Heart right ventricle (tissue), 16 donors: ENCODE results near the gene BRS3. TPM values are rescaled to one million over a fixed set of nuclear protein-coding genes. Genes with fewer than 3 reads are reported as not detected.

ENCODE experiments used
- ATAC-seq, 8 donors: fragments of 200-7000 bp; cut with Tn5 transposase; one replicate each; pipeline ENCODE4 v1.9.1; 2020; ENCODE audit warnings: mild to moderate bottlenecking in 8 of 8, moderate library complexity in 8 of 8, moderate number of reproducible peaks in 1 of 8
- DNase-seq, 2 donors: peaks; one replicate each; pipeline ENCODE4 v3.0.0-alpha.2; 2020
- H3K27ac ChIP-seq, 10 donors: fragments of 200-600 bp; sonication (generic) in 2 of 10; one replicate each; pipeline versions ENCODE4 v1.5.0 to v1.8.0; 2020 to 2022; ENCODE audit warnings: mild to moderate bottlenecking in 3 of 10
- H3K27me3 ChIP-seq, 7 donors: fragments of 200-600 bp; one replicate each; pipeline ENCODE4 v1.8.0; 2021 to 2022; ENCODE audit warnings: mild to moderate bottlenecking in 2 of 7
- H3K36me3 ChIP-seq, 9 donors: fragments of 200-600 bp; sonication (generic) in 1 of 9; one replicate each; pipeline versions ENCODE4 v1.5.0 to v1.8.0; 2020 to 2022; ENCODE audit warnings: mild to moderate bottlenecking in 2 of 9
- H3K4me1 ChIP-seq, 9 donors: fragments of 200-600 bp; sonication (generic) in 1 of 9; one replicate each; pipeline versions ENCODE4 v1.5.0 to v1.8.0; 2020 to 2022; ENCODE audit warnings: mild to moderate bottlenecking in 4 of 9
- H3K4me3 ChIP-seq, 10 donors: fragments of 200-600 bp; sonication (generic) in 2 of 10; one replicate each; pipeline versions ENCODE4 v1.5.0 to v1.8.0; 2020 to 2022; ENCODE audit warnings: mild to moderate bottlenecking in 7 of 10, moderate library complexity in 2 of 10
- H3K9me3 ChIP-seq, 11 donors: fragments of 200-600 bp in 10 of 11; sonication (generic) in 2 of 11; one replicate each; pipeline versions ENCODE4 v1.5.0 to v1.8.0; 2013 to 2022; ENCODE audit warnings: mild to moderate bottlenecking in 2 of 11, control low read depth in 1 of 11, moderate library complexity in 1 of 11
- WGBS, 2 donors: extraction: QIAGEN DNeasy Blood & Tissue Kit; methylation state at CpG; one replicate each; pipeline ENCODE4 v1.1.7; 2013; ENCODE audit warnings: inconsistent platforms in 1 of 2; 5-methylcytosine and 5-hydroxymethylcytosine counted together
- intact Hi-C, 10 donors: fragments of 100-400 bp; cut with DNase I; formaldehyde crosslinking; loops; one replicate each; pipeline versions ENCODE4 v1.11.1 to v1.14.2; 2022
- polyA plus RNA-seq, 2 donors: library from polyadenylated mRNA; stranded (reverse); fragments of 200-250 nt; gene quantifications; one replicate each; pipeline ENCODE4 v1.2.3, GENCODE V29; 2013
- total RNA-seq, 10 donors: library from RNA; stranded (reverse); fragmentation: NEBNext Ultra II Directional in 3 of 10; extraction: Animal tissue kit (Norgen Biotek cat#: 25700) in 3 of 10; gene quantifications; one replicate each; pipeline versions ENCODE4 v1.2.1 to v1.2.4, GENCODE V29; 2021 to 2023
- TF ChIP-seq, protein P1 (sequence below), 9 donors: fragments of 200-600 bp; sonication (generic) in 2 of 9; IDR thresholded peaks; one replicate each; pipeline versions ENCODE4 v1.5.0 to v1.8.0; 2021 to 2022; ENCODE audit warnings: antibody characterized with exemption in 9 of 9, mild to moderate bottlenecking in 5 of 9, moderate library complexity in 1 of 9
- donor health status: Arrhythmogenic right ventricular cardiomyopathy.
- donor health status: ischemic (EF 13 %, LVEDD 7.1; RV severe dilation, severe dysfunction).
- donor health status: healthy with polysubstance abuse.
- donor health status: DM: no; HTN: yes; CAD: no.
- donor health status: DM: no; HTN: no; CAD: no.
- donor health status: ischemic (EF 25% LVEDD 6.9; RV normal size, moderate dysfunction).
- donor health status: ischemic (EF 25% LVEDD 5.7; RV mildly dilated, moderate dysfunction).
- donor health status: healthy.
- donor health status: DM: yes; HTN: yes; CAD: no.
- donor health status: Ischemic cardiomyopathy.
- donor health status: ischemic (EF 35%, LVEDD 5.7; RV mildly dilated, moderate dysfunction).
- donor health status: nonischemic (EF 11% LVEDD 7.7; RV severe dilation, severe dysfunction).
- donor health status: DM: yes; HTN: yes; CAD: no.
- donor health status: PGD.
- donor health status: ischemic (EF 29% LVEDD 5.4; RV normal size, mild dysfunction).
- donor health status: nonischemic (EF 23%, LVEDD 6.1; RV moderate dilation, normal function).

The BRS3 gene
- total and polyA plus RNA-seq, 12 donors, result not detected

DNA sequence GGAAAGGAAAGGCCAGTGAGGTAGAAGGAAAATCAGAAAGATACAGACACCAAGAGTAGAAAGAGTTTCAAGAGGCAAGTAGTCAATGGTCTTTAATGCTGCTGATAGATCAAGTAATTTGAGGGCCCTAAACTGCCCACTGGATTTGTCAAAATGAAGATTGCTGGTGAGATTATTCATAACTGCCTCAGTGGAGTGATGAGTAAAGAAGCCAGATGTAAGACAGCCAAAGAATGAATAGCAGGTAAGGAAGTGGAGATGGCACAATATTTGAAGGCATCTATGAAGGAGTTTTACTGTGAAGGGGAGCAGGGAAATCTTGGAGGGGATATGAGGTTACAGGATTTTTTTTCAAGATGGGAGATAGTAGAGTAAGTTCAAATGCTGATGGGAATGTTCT is 39.8 kb upstream of the BRS3 start:
- ATAC-seq, result no peak
- intact Hi-C loops, result no loop called here
- no peak overlapping the region for H3K4me3 ChIP-seq
- H3K9me3 ChIP-seq, result no peaks in the 10 kb centered on the region
- no peaks in the 10 kb centered on the region for H3K27me3 ChIP-seq
- no peak overlapping the region for H3K27ac ChIP-seq
- TF ChIP-seq, protein P1, sequence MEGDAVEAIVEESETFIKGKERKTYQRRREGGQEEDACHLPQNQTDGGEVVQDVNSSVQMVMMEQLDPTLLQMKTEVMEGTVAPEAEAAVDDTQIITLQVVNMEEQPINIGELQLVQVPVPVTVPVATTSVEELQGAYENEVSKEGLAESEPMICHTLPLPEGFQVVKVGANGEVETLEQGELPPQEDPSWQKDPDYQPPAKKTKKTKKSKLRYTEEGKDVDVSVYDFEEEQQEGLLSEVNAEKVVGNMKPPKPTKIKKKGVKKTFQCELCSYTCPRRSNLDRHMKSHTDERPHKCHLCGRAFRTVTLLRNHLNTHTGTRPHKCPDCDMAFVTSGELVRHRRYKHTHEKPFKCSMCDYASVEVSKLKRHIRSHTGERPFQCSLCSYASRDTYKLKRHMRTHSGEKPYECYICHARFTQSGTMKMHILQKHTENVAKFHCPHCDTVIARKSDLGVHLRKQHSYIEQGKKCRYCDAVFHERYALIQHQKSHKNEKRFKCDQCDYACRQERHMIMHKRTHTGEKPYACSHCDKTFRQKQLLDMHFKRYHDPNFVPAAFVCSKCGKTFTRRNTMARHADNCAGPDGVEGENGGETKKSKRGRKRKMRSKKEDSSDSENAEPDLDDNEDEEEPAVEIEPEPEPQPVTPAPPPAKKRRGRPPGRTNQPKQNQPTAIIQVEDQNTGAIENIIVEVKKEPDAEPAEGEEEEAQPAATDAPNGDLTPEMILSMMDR (IDR thresholded peaks at IDR 0.05), result no peak
- DNase-seq, result no peak
- no peaks in the 10 kb centered on the region for H3K36me3 ChIP-seq
- H3K4me1 ChIP-seq, result no peaks in the 10 kb centered on the region

DNA sequence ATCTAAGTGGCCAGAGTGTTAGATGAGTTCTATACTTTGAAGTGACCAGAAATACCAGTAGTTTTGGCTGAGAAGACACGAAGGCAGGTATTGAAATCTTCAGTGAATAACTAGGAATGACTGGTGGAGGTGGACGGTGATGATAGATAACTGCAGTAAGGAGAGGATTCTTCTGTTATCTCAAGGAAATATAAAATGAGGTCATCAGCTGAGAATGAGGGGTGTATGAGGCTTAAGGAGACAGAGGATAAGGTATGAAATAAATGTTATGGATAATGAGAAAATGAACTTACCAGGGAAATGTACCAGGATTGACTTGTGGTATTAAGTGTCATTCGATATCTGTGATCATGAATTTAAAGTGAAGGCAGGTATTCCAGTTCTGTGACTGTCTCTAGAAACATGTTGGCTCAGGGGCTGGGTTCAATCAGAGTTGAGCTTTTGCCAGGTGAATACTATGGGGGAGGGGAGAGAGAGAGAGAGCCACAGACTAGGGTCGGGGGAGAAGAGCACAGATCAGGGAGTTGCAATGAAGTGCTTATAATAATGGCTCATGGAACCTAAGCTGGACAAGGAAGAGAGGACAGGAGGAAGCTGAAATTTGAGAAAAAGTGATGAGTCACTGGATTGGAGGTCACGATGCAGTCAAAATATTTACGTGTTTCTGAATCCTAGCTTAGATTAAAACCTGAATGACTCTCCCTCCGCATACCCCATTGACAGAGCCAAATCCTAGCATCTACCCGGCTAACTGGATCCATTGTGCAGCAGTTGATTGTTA is 37.5 kb upstream of the BRS3 start:
- no peak for ATAC-seq
- H3K4me3 ChIP-seq, result no peak overlapping the region
- WGBS, 2 donors, result 45 to 52% methylated on average over 7 to 8 of the region's 8 CpGs
- TF ChIP-seq, protein P1 (IDR thresholded peaks at IDR 0.05), result no peak
- DNase-seq, result no peak
- H3K27ac ChIP-seq, result no peak overlapping the region
- no peaks in the 10 kb centered on the region for H3K36me3 ChIP-seq
- H3K27me3 ChIP-seq, result no peaks in the 10 kb centered on the region
- intact Hi-C loops, result no loop called here
- no peaks in the 10 kb centered on the region for H3K9me3 ChIP-seq
- no peaks in the 10 kb centered on the region for H3K4me1 ChIP-seq

DNA sequence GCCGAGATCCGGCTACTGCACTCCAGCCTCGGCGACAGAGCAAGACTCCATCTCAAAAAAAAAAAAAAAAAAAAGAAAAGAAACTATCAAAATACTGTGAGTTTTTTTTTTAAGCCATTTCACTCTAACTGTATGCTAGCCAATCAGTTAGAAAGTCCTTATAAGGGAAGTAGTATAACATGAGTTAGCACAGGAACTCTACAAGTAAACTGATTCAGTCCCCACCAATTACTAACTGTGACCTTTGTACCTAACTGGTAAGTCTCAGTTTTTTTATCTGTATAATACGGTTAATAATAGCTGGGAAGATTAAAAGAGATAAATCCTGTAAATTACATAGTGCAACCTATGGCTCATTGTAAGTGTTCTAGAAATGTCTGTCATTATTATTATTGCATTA is 35.1 kb upstream of the BRS3 start:
- H3K4me3 ChIP-seq, result no peak overlapping the region
- TF ChIP-seq, protein P1 (IDR thresholded peaks at IDR 0.05), result no peak
- intact Hi-C loops, result no loop called here
- 84 to 91% methylated on average over 5 of the region's 5 CpGs for WGBS, 2 donors
- DNase-seq (no peak), ATAC-seq (no peak)
- no peak overlapping the region for H3K27ac ChIP-seq
- no peaks in the 10 kb centered on the region for H3K9me3 ChIP-seq
- H3K36me3 ChIP-seq, result no peaks in the 10 kb centered on the region
- H3K4me1 ChIP-seq, result no peaks in the 10 kb centered on the region
- peaks cover 0 to 4% (median 0%) of the 10 kb centered on the region in 7 donors for H3K27me3 ChIP-seq

DNA sequence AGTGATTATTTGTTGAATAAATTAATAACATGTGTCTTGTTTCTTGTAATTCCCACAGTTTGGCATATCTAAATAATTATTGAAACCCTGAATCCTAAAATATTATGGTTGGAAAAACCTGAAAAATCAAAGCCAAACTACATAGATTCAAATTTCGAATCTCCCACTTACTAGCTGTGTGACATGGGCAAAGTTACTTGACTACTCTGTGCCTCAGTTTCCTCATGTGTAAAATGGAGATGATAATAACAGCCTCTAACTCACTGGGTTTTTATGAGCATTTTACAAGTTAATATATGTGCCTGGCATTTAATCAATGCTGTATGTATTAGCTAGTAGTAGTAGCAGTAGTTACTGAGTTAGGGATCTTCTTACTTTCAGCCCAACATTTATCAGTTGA is 34.6 kb upstream of the BRS3 start:
- Histone ChIP-seq H3K36me3 (no peaks in the 10 kb centered on the region), H3K27ac (no peak overlapping the region), H3K4me1 (no peaks in the 10 kb centered on the region), H3K9me3 (no peaks in the 10 kb centered on the region), H3K4me3 (no peak overlapping the region), H3K27me3 (peaks cover 0 to 4% (median 0%) of the 10 kb centered on the region in 7 donors)
- TF ChIP-seq, protein P1 (IDR thresholded peaks at IDR 0.05), result no peak
- intact Hi-C loops, result no loop called here
- WGBS, 2 donors, result 77 to 100% methylated on average over 1 of the region's 1 CpG
- ATAC-seq (no peak), DNase-seq (no peak)
